ENCODE measurements around the gene DGLUCY.

GRCh38 chr14:91246051-91246852, 132.4 kb downstream of the DGLUCY start:
- TF ChIP-seq CTCF (IDR thresholded peaks at IDR 0.05) (no peak), POLR2A (IDR thresholded peaks at IDR 0.05) (no peak)
